SK-N-SH (cell line): ENCODE data around the gene GALM. TPM values are rescaled to one million over a fixed set of nuclear protein-coding genes. Genes with fewer than 3 reads are reported as not detected.

Source experiments
- CTCF ChIA-PET: fragments of 300-600, 350-600 bp; formaldehyde crosslinking; extraction: SDS; loops from one replicate; lab custom pipeline; 2021; lab: Yijun Ruan, JAX
- POLR2A ChIA-PET: fragments of 350-600 bp; sonication (Branson Sonifier 250); formaldehyde crosslinking; extraction: SDS; loops from one replicate; lab custom pipeline; 2020; ENCODE audit warnings: antibody characterized with exemption, inconsistent platforms; lab: Yijun Ruan, JAX
- DNase-seq: peaks from one replicate; pipeline ENCODE4 v3.0.0; 2012
- H2AFZ ChIP-seq: fragments of 200-600 bp; sonication (generic); 2 replicates; pipeline ENCODE4 v1.8.1; 2016; ENCODE audit warnings: antibody characterized with exemption, mild to moderate bottlenecking, low read depth
- H3F3A ChIP-seq: fragments of 200-600 bp; sonication (generic); replicated peaks from 2 replicates; pipeline ENCODE3; 2016; ENCODE audit warnings: antibody characterized with exemption, mild to moderate bottlenecking; ENCODE audit not compliant: insufficient read depth
- H3K27ac ChIP-seq, 2 experiments: fragments of 200-500 bp in 1 of 2; fragments of 200-600 bp in 1 of 2; sonication (Bioruptor generic) in 1 of 2; sonication (generic), shearing (Covaris generic) in 1 of 2; 2 replicates each; pipeline versions ENCODE4 v1.5.1 to v1.6.1; 2014 to 2016; ENCODE audit warnings: low read depth in 2 of 2, inconsistent platforms in 1 of 2, low read length in 1 of 2, mild to moderate bottlenecking in 1 of 2, mixed read lengths in 1 of 2
- H3K27me3 ChIP-seq: fragments of 200-600 bp; sonication (generic), shearing (Covaris generic); 2 replicates; pipeline ENCODE4 v1.6.1; 2016; ENCODE audit warnings: mixed run types; ENCODE audit not compliant: insufficient read depth
- H3K36me3 ChIP-seq, 2 experiments: fragments of 200-500 bp in 1 of 2; fragments of 200-600 bp in 1 of 2; sonication (Bioruptor generic) in 1 of 2; sonication (generic) in 1 of 2; replicated peaks in 1 of 2; 2 replicates each; pipeline versions ENCODE3 to v1.5.1; 2014 to 2016; ENCODE audit warnings: low read length in 1 of 2, mild to moderate bottlenecking in 1 of 2; ENCODE audit not compliant: insufficient read depth in 2 of 2, control insufficient read depth in 1 of 2
- H3K4me1 ChIP-seq, 2 experiments: fragments of 200-500 bp in 1 of 2; fragments of 200-600 bp in 1 of 2; sonication (Bioruptor generic) in 1 of 2; sonication (generic), shearing (Covaris generic) in 1 of 2; 2 replicates each; pipeline versions ENCODE4 v1.5.1 to v1.6.1; 2014 to 2016; ENCODE audit warnings: low read depth in 1 of 2, low read length in 1 of 2, mixed run types in 1 of 2; ENCODE audit not compliant: insufficient read depth in 2 of 2, control insufficient read depth in 1 of 2
- H3K4me2 ChIP-seq: fragments of 200-600 bp; sonication (generic), shearing (Covaris generic); 2 replicates; pipeline ENCODE4 v1.6.1; 2017; ENCODE audit warnings: mixed run types
- H3K4me3 ChIP-seq, 2 experiments: fragments of 200-500 bp in 1 of 2; fragments of 200-600 bp in 1 of 2; sonication (Bioruptor generic) in 1 of 2; sonication (generic), shearing (Covaris generic) in 1 of 2; 2 replicates each; pipeline versions ENCODE4 v1.5.1 to v1.8.1; 2014 to 2016; ENCODE audit warnings: low read depth in 2 of 2, inconsistent platforms in 1 of 2, low read length in 1 of 2, mild to moderate bottlenecking in 1 of 2, mixed read lengths in 1 of 2, moderate library complexity in 1 of 2
- H3K79me2 ChIP-seq: fragments of 200-600 bp; sonication (generic); 2 replicates; pipeline ENCODE4 v1.8.1; 2017; ENCODE audit warnings: mild to moderate bottlenecking; ENCODE audit not compliant: insufficient read depth
- H3K9ac ChIP-seq: fragments of 200-600 bp; sonication (generic); 2 replicates; pipeline ENCODE4 v1.6.1; 2017; ENCODE audit warnings: mixed run types
- H3K9me2 ChIP-seq: fragments of 200-600 bp; sonication (generic); 2 replicates; pipeline ENCODE4 v1.6.1; 2017; ENCODE audit warnings: mixed run types
- H3K9me3 ChIP-seq: fragments of 200-600 bp; sonication (generic); 2 replicates; pipeline ENCODE4 v1.6.1; 2017; ENCODE audit warnings: mixed run types, mild to moderate bottlenecking, moderate library complexity
- H4K20me1 ChIP-seq: fragments of 200-600 bp; sonication (generic); 2 replicates; pipeline ENCODE4 v1.6.1; 2017; ENCODE audit warnings: mild to moderate bottlenecking, mixed run types; ENCODE audit not compliant: insufficient read depth
- EZH2phosphoT487 ChIP-seq: fragments of 200-600 bp; sonication (generic); IDR thresholded peaks from 2 replicates; pipeline ENCODE4 v1.6.1; 2017; ENCODE audit warnings: low read depth, mixed run types, mild to moderate bottlenecking, antibody characterized with exemption, moderate library complexity, borderline replicate concordance
- FOSL2 ChIP-seq: IDR thresholded peaks from 2 replicates; pipeline ENCODE4 v1.4.0; 2012; ENCODE audit warnings: low read depth, mild to moderate bottlenecking, moderate library complexity, borderline replicate concordance
- FOXJ3 ChIP-seq: sonication (generic); formaldehyde crosslinking; IDR thresholded peaks from 2 replicates; pipeline ENCODE4 v1.5.1; 2020; ENCODE audit warnings: mild to moderate bottlenecking, missing genetic modification reagents
- FOXM1 ChIP-seq: IDR thresholded peaks from 2 replicates; pipeline ENCODE4 v1.4.0; 2012; ENCODE audit warnings: low read depth, mild to moderate bottlenecking
- MEF2A ChIP-seq: IDR thresholded peaks from 2 replicates; pipeline ENCODE4 v1.4.0; 2012; ENCODE audit warnings: low read depth, borderline replicate concordance
- MXI1 ChIP-seq: IDR thresholded peaks from 2 replicates; pipeline ENCODE4 v1.6.1; 2012; ENCODE audit warnings: mild to moderate bottlenecking, low read depth, low read length, improper control_type of control experiment
- NRF1 ChIP-seq: IDR thresholded peaks from 2 replicates; pipeline ENCODE4 v1.6.1; 2012; ENCODE audit warnings: low read depth, mild to moderate bottlenecking, low read length
- RAD21 ChIP-seq: IDR thresholded peaks from 2 replicates; pipeline ENCODE4 v1.6.1; 2012; ENCODE audit warnings: mild to moderate bottlenecking, low read length
- RXRA ChIP-seq: IDR thresholded peaks from 2 replicates; pipeline ENCODE4 v1.4.0; 2012; ENCODE audit warnings: low read depth, mild to moderate bottlenecking, borderline replicate concordance
- TEAD4 ChIP-seq: IDR thresholded peaks from 2 replicates; pipeline ENCODE4 v1.4.0; 2012; ENCODE audit warnings: mild to moderate bottlenecking, borderline replicate concordance; ENCODE audit not compliant: insufficient read depth
- YY1 ChIP-seq: IDR thresholded peaks from 2 replicates; pipeline ENCODE4 v1.4.0; 2012; ENCODE audit warnings: low read depth, mild to moderate bottlenecking
- WGBS: methylation state at CpG from one replicate; pipeline ENCODE4 v1.1.6; 2017; ENCODE audit warnings: low lambda C conversion rate; 5-methylcytosine and 5-hydroxymethylcytosine counted together
- polyA plus RNA-seq, 3 experiments: library from polyadenylated mRNA; depleted of rRNA; stranded (reverse); fragments of >200 nt; gene quantifications; 2 replicates each; pipeline ENCODE4 v1.2.3, GENCODE V29; 2012
- TF ChIP-seq, protein P1 (sequence below): IDR thresholded peaks from 2 replicates; pipeline ENCODE4 v1.4.0; 2012; ENCODE audit warnings: low read depth, borderline replicate concordance
- TF ChIP-seq, protein P2 (sequence below): IDR thresholded peaks from 2 replicates; pipeline ENCODE4 v1.6.1; 2012; ENCODE audit warnings: mild to moderate bottlenecking, low read depth, low read length, moderate library complexity
- TF ChIP-seq, protein P3 (sequence below): fragments of 200-600 bp; sonication (generic); IDR thresholded peaks from 2 replicates; pipeline ENCODE4 v1.6.1; 2017; ENCODE audit warnings: antibody characterized with exemption, mild to moderate bottlenecking, moderate library complexity
- TF ChIP-seq, protein P4 (sequence below): fragments of 150-350 bp; IDR thresholded peaks from 2 replicates; pipeline ENCODE4 v1.6.1; 2016; ENCODE audit warnings: mild to moderate bottlenecking, low read depth, low read length

Gene GALM
- polyA plus RNA-seq, 1 of the 3 experiments (the other 2 are of a cell fraction): 17.9 TPM

DNA sequence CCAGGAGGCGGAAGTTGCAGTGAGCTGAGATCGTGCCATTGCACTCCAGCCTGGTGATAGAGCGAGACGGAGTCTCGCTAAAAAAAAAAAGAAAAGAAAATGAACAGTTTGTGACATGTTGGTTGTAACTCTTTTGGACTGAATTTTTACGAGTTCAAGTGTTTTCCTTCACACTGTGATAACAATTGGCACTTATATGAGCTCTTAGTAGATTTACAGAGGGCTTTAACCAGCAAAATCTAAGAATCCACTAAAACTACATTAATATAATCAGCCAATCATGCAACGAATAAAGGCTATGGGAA lies 110.0 kb downstream of the GALM start:
- peaks cover 8% of the 10 kb centered on the region for H3F3A ChIP-seq
- no peak for TF ChIP-seq MEF2A
- no peak for TF ChIP-seq RXRA
- TF ChIP-seq NRF1: no peak
- no peak for TF ChIP-seq RAD21
- TF ChIP-seq YY1: no peak
- no peak for TF ChIP-seq FOSL2
- TF ChIP-seq, protein P1, sequence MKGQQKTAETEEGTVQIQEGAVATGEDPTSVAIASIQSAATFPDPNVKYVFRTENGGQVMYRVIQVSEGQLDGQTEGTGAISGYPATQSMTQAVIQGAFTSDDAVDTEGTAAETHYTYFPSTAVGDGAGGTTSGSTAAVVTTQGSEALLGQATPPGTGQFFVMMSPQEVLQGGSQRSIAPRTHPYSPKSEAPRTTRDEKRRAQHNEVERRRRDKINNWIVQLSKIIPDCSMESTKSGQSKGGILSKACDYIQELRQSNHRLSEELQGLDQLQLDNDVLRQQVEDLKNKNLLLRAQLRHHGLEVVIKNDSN: no peak
- TF ChIP-seq FOXJ3: no peak
- no peak for TF ChIP-seq FOXM1
- TF ChIP-seq, protein P2, sequence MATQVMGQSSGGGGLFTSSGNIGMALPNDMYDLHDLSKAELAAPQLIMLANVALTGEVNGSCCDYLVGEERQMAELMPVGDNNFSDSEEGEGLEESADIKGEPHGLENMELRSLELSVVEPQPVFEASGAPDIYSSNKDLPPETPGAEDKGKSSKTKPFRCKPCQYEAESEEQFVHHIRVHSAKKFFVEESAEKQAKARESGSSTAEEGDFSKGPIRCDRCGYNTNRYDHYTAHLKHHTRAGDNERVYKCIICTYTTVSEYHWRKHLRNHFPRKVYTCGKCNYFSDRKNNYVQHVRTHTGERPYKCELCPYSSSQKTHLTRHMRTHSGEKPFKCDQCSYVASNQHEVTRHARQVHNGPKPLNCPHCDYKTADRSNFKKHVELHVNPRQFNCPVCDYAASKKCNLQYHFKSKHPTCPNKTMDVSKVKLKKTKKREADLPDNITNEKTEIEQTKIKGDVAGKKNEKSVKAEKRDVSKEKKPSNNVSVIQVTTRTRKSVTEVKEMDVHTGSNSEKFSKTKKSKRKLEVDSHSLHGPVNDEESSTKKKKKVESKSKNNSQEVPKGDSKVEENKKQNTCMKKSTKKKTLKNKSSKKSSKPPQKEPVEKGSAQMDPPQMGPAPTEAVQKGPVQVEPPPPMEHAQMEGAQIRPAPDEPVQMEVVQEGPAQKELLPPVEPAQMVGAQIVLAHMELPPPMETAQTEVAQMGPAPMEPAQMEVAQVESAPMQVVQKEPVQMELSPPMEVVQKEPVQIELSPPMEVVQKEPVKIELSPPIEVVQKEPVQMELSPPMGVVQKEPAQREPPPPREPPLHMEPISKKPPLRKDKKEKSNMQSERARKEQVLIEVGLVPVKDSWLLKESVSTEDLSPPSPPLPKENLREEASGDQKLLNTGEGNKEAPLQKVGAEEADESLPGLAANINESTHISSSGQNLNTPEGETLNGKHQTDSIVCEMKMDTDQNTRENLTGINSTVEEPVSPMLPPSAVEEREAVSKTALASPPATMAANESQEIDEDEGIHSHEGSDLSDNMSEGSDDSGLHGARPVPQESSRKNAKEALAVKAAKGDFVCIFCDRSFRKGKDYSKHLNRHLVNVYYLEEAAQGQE: no peak
- TF ChIP-seq, protein P3, sequence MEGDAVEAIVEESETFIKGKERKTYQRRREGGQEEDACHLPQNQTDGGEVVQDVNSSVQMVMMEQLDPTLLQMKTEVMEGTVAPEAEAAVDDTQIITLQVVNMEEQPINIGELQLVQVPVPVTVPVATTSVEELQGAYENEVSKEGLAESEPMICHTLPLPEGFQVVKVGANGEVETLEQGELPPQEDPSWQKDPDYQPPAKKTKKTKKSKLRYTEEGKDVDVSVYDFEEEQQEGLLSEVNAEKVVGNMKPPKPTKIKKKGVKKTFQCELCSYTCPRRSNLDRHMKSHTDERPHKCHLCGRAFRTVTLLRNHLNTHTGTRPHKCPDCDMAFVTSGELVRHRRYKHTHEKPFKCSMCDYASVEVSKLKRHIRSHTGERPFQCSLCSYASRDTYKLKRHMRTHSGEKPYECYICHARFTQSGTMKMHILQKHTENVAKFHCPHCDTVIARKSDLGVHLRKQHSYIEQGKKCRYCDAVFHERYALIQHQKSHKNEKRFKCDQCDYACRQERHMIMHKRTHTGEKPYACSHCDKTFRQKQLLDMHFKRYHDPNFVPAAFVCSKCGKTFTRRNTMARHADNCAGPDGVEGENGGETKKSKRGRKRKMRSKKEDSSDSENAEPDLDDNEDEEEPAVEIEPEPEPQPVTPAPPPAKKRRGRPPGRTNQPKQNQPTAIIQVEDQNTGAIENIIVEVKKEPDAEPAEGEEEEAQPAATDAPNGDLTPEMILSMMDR: no peak
- no peak for TF ChIP-seq MXI1
- TF ChIP-seq TEAD4: no peak
- TF ChIP-seq EZH2phosphoT487: no peak
- TF ChIP-seq, protein P4, sequence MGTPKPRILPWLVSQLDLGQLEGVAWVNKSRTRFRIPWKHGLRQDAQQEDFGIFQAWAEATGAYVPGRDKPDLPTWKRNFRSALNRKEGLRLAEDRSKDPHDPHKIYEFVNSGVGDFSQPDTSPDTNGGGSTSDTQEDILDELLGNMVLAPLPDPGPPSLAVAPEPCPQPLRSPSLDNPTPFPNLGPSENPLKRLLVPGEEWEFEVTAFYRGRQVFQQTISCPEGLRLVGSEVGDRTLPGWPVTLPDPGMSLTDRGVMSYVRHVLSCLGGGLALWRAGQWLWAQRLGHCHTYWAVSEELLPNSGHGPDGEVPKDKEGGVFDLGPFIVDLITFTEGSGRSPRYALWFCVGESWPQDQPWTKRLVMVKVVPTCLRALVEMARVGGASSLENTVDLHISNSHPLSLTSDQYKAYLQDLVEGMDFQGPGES: no peak
- 83% methylated on average over 7 of the region's 7 CpGs for WGBS
- H3K27me3 ChIP-seq: no peaks in the 10 kb centered on the region
- H3K9ac ChIP-seq: no peak overlapping the region
- ChIA-PET POLR2A (interaction anchor here (0.9 to 2.6 kb wide), 2 partner anchors 10 to 25 kb away, joined by 3 to 24 read pairs; partner anchors contain the start of gene SRSF7), CTCF (interaction anchor here (1.3 kb wide), 1 partner anchor 30 kb away, joined by 3 read pairs; no protein-coding TSS in a partner anchor)
- H3K4me1 ChIP-seq: peaks cover 3 to 7% of the 10 kb centered on the region in 2 experiments; a peak in 2 of 4 replicates
- no peak overlapping the region for H3K4me3 ChIP-seq
- no peaks in the 10 kb centered on the region for H3K9me2 ChIP-seq
- no peak for DNase-seq
- H3K9me3 ChIP-seq: no peaks in the 10 kb centered on the region
- peaks cover 13% of the 10 kb centered on the region; the same call in 1 of the 2 replicates for H3K79me2 ChIP-seq
- H3K36me3 ChIP-seq: peaks cover 0 to 6% of the 10 kb centered on the region in 2 experiments
- no peak overlapping the region for H3K4me2 ChIP-seq
- no peak overlapping the region for H2AFZ ChIP-seq
- no peaks in the 10 kb centered on the region for H4K20me1 ChIP-seq
- no peak overlapping the region for H3K27ac ChIP-seq
